Effector memory CD8-positive, alpha-beta T cell (primary cell): ENCODE results near the gene ADGRG3.
A peak's percentile ranks its signal among the peaks of the same experiment; 100 is the strongest.

Experiments used
- ATAC-seq: fragments of 150-1000 bp; cut with Tn5 transposase; replicated peaks from 2 replicates; pipeline ENCODE4 v1.10.0; 2021; ENCODE audit warnings: mild to moderate bottlenecking, moderate library complexity
- DNase-seq, 3 experiments: peaks; one replicate each; pipeline ENCODE4 v3.0.0; 2021
- H3K27ac Mint-ChIP-seq, 2 donors: one replicate each; pipeline ENCODE4 v1.8.0; 2022; ENCODE audit warnings: mild to moderate bottlenecking in 2 of 2, mixed read lengths in 2 of 2, moderate library complexity in 2 of 2
- H3K27me3 Mint-ChIP-seq, 2 donors: one replicate each; pipeline ENCODE4 v1.8.0; 2022; ENCODE audit warnings: mixed read lengths in 2 of 2
- H3K36me3 Mint-ChIP-seq: one replicate; pipeline ENCODE4 v1.8.0; 2022; ENCODE audit warnings: mild to moderate bottlenecking, moderate library complexity, mixed read lengths; ENCODE audit not compliant: insufficient read depth
- H3K4me1 Mint-ChIP-seq, 2 donors: one replicate each; pipeline ENCODE4 v1.8.0; 2022; ENCODE audit warnings: low read depth in 2 of 2, mixed read lengths in 2 of 2
- H3K4me3 Mint-ChIP-seq, 2 donors: one replicate each; pipeline ENCODE4 v1.8.0; 2022; ENCODE audit warnings: mild to moderate bottlenecking in 2 of 2, mixed read lengths in 2 of 2, moderate library complexity in 2 of 2
- H3K9me3 Mint-ChIP-seq, 2 donors: one replicate each; pipeline ENCODE4 v1.8.0; 2022; ENCODE audit warnings: mixed read lengths in 2 of 2

Gene ADGRG3

GRCh38 chr16:57637020-57637419, 31.1 kb upstream of the ADGRG3 start:
- H3K9me3 Mint-ChIP-seq, result no peaks in the 10 kb centered on the region
- H3K27me3 Mint-ChIP-seq, result no peaks in the 10 kb centered on the region
- H3K27ac Mint-ChIP-seq, result peak overlapping the region in 1 of 2 donors; percentile 14
- H3K36me3 Mint-ChIP-seq, result peaks cover 12% of the 10 kb centered on the region
- H3K4me1 Mint-ChIP-seq, result peaks cover 18 to 19% of the 10 kb centered on the region in 2 donors
- no peak for ATAC-seq
- DNase-seq, result no peak
- no peak overlapping the region for H3K4me3 Mint-ChIP-seq

- DNase-seq (no peak), ATAC-seq (no peak)
- no peak overlapping the region for H3K4me3 Mint-ChIP-seq
- no peaks in the 10 kb centered on the region for H3K9me3 Mint-ChIP-seq
- H3K27ac Mint-ChIP-seq, result peak overlapping the region in 1 of 2 donors; percentile 14
- no peaks in the 10 kb centered on the region for H3K27me3 Mint-ChIP-seq
- H3K36me3 Mint-ChIP-seq, result peaks cover 12% of the 10 kb centered on the region
- peaks cover 18 to 19% of the 10 kb centered on the region in 2 donors for H3K4me1 Mint-ChIP-seq
These were observed 30.7 kb upstream of the ADGRG3 start for GRCh38 chr16:57637424-57637823.

- H3K9me3 Mint-ChIP-seq, result no peaks in the 10 kb centered on the region
- H3K4me3 Mint-ChIP-seq, result peak overlapping the region in 1 of 2 donors; percentile 18
- peak overlapping the region; percentile 14 to 73 for H3K27ac Mint-ChIP-seq
- H3K36me3 Mint-ChIP-seq, result peaks cover 12% of the 10 kb centered on the region
- no peak for ATAC-seq
- peaks cover 19% of the 10 kb centered on the region in 2 donors for H3K4me1 Mint-ChIP-seq
- DNase-seq, result no peak
- H3K27me3 Mint-ChIP-seq, result no peaks in the 10 kb centered on the region
These were observed 30.1 kb upstream of the ADGRG3 start for GRCh38 chr16:57637965-57638364.

- no peaks in the 10 kb centered on the region for H3K27me3 Mint-ChIP-seq
- peaks cover 12% of the 10 kb centered on the region for H3K36me3 Mint-ChIP-seq
- peak overlapping the region; percentile 14 to 73 for H3K27ac Mint-ChIP-seq
- H3K4me3 Mint-ChIP-seq, result no peak overlapping the region
- DNase-seq (no peak), ATAC-seq (no peak)
- H3K4me1 Mint-ChIP-seq, result peaks cover 21 to 23% of the 10 kb centered on the region in 2 donors
- H3K9me3 Mint-ChIP-seq, result no peaks in the 10 kb centered on the region
These were observed 29.7 kb upstream of the ADGRG3 start for GRCh38 chr16:57638381-57638780.

GRCh38 chr16:57639172-57639887, 28.8 kb upstream of the ADGRG3 start:
- Mint-ChIP-seq H3K27me3 (no peaks in the 10 kb centered on the region), H3K4me3 (no peak overlapping the region), H3K27ac (peak overlapping the region; percentile 14 to 32), H3K36me3 (peaks cover 9% of the 10 kb centered on the region), H3K4me1 (peaks cover 21 to 24% of the 10 kb centered on the region in 2 donors), H3K9me3 (no peaks in the 10 kb centered on the region)
- no peak for DNase-seq
- ATAC-seq, result peak; percentile 43

GRCh38 chr16:57640185-57640584, 27.9 kb upstream of the ADGRG3 start:
- peak overlapping the region; percentile 14 to 30 for H3K27ac Mint-ChIP-seq
- no peak for DNase-seq
- no peak overlapping the region for H3K4me3 Mint-ChIP-seq
- no peaks in the 10 kb centered on the region for H3K9me3 Mint-ChIP-seq
- ATAC-seq, result no peak
- H3K4me1 Mint-ChIP-seq, result peaks cover 20 to 23% of the 10 kb centered on the region in 2 donors
- H3K36me3 Mint-ChIP-seq, result peaks cover 9% of the 10 kb centered on the region
- no peaks in the 10 kb centered on the region for H3K27me3 Mint-ChIP-seq

GRCh38 chr16:57640612-57641011, 27.5 kb upstream of the ADGRG3 start:
- Mint-ChIP-seq H3K9me3 (no peaks in the 10 kb centered on the region), H3K4me1 (peaks cover 19 to 21% of the 10 kb centered on the region in 2 donors), H3K27me3 (no peaks in the 10 kb centered on the region), H3K27ac (peak overlapping the region in 1 of 2 donors; percentile 14), H3K4me3 (no peak overlapping the region), H3K36me3 (peaks cover 9% of the 10 kb centered on the region)
- ATAC-seq (no peak), DNase-seq (no peak)

- DNase-seq, result no peak
- no peak for ATAC-seq
- no peak overlapping the region for H3K4me3 Mint-ChIP-seq
- H3K36me3 Mint-ChIP-seq, result peaks cover 6% of the 10 kb centered on the region
- H3K9me3 Mint-ChIP-seq, result no peaks in the 10 kb centered on the region
- H3K4me1 Mint-ChIP-seq, result peaks cover 24 to 31% of the 10 kb centered on the region in 2 donors
- no peaks in the 10 kb centered on the region for H3K27me3 Mint-ChIP-seq
- H3K27ac Mint-ChIP-seq, result peak overlapping the region in 1 of 2 donors; percentile 52
These were observed 25.7 kb upstream of the ADGRG3 start for GRCh38 chr16:57642160-57643135.

GRCh38 chr16:57643147-57643874, 24.8 kb upstream of the ADGRG3 start:
- Mint-ChIP-seq H3K27me3 (no peaks in the 10 kb centered on the region), H3K9me3 (no peaks in the 10 kb centered on the region), H3K4me3 (no peak overlapping the region), H3K4me1 (peaks cover 30 to 39% of the 10 kb centered on the region in 2 donors), H3K36me3 (peaks cover 9% of the 10 kb centered on the region), H3K27ac (peak overlapping the region in 1 of 2 donors; percentile 52)
- no peak for DNase-seq
- no peak for ATAC-seq

GRCh38 chr16:57643910-57644309, 24.2 kb upstream of the ADGRG3 start:
- no peak for ATAC-seq
- H3K27ac Mint-ChIP-seq, result no peak overlapping the region
- H3K36me3 Mint-ChIP-seq, result peaks cover 6% of the 10 kb centered on the region
- H3K4me1 Mint-ChIP-seq, result peaks cover 34 to 43% of the 10 kb centered on the region in 2 donors
- H3K9me3 Mint-ChIP-seq, result no peaks in the 10 kb centered on the region
- H3K27me3 Mint-ChIP-seq, result no peaks in the 10 kb centered on the region
- no peak overlapping the region for H3K4me3 Mint-ChIP-seq
- no peak for DNase-seq

GRCh38 chr16:57644383-57645014, 23.6 kb upstream of the ADGRG3 start:
- H3K9me3 Mint-ChIP-seq, result no peaks in the 10 kb centered on the region
- ATAC-seq, result no peak
- H3K27ac Mint-ChIP-seq, result no peak overlapping the region
- peaks cover 37 to 46% of the 10 kb centered on the region in 2 donors for H3K4me1 Mint-ChIP-seq
- no peak for DNase-seq
- no peak overlapping the region for H3K4me3 Mint-ChIP-seq
- H3K27me3 Mint-ChIP-seq, result no peaks in the 10 kb centered on the region
- peaks cover 6% of the 10 kb centered on the region for H3K36me3 Mint-ChIP-seq

- Mint-ChIP-seq H3K9me3 (no peaks in the 10 kb centered on the region), H3K27me3 (no peaks in the 10 kb centered on the region), H3K27ac (no peak overlapping the region), H3K4me3 (no peak overlapping the region), H3K4me1 (peaks cover 38 to 45% of the 10 kb centered on the region in 2 donors), H3K36me3 (peaks cover 12% of the 10 kb centered on the region)
- ATAC-seq, result no peak
- no peak for DNase-seq
These were observed 22.9 kb upstream of the ADGRG3 start for GRCh38 chr16:57645169-57645568.
